ENCODE data around the gene SPAG9.

SPAG9 gene

GRCh38 chr17:51079049-51079448 is 41.6 kb downstream of the SPAG9 start:
- Mint-ChIP-seq H3K9me3 (no peaks in the 10 kb centered on the region), H3K4me1 (peaks cover 14% of the 10 kb centered on the region), H3K36me3 (peaks cover 52% of the 10 kb centered on the region), H3K4me3 (no peak overlapping the region), H3K27ac (no peak overlapping the region)
- DNase-seq (ENCODE audit: low spot score in 2 of 2) (no peak), ATAC-seq (no peak)

GRCh38 chr17:51078009-51078592 is 42.6 kb downstream of the SPAG9 start:
- H3K4me1 Mint-ChIP-seq, result peaks cover 14% of the 10 kb centered on the region
- DNase-seq (ENCODE audit: low spot score in 2 of 2) (no peak), ATAC-seq (no peak)
- H3K27ac Mint-ChIP-seq, result peak overlapping the region; percentile 29
- no peak overlapping the region for H3K4me3 Mint-ChIP-seq
- H3K36me3 Mint-ChIP-seq, result peaks cover 60% of the 10 kb centered on the region
- no peaks in the 10 kb centered on the region for H3K9me3 Mint-ChIP-seq

GRCh38 chr17:51076821-51077220 is 43.8 kb downstream of the SPAG9 start:
- DNase-seq (ENCODE audit: low spot score in 2 of 2), result no peak
- Mint-ChIP-seq H3K4me3 (no peak overlapping the region), H3K4me1 (peaks cover 4% of the 10 kb centered on the region), H3K27ac (no peak overlapping the region), H3K9me3 (no peaks in the 10 kb centered on the region), H3K36me3 (peaks cover 67% of the 10 kb centered on the region)
- ATAC-seq, result no peak

- no peak for DNase-seq (ENCODE audit: low spot score in 2 of 2)
These were observed 49.1 kb downstream of the SPAG9 start for GRCh38 chr17:51071556-51071955.

GRCh38 chr17:51065466-51065865 is 55.2 kb downstream of the SPAG9 start:
- Mint-ChIP-seq H3K9me3 (no peaks in the 10 kb centered on the region), H3K36me3 (peaks cover 26% of the 10 kb centered on the region), H3K27ac (no peak overlapping the region), H3K4me1 (peaks cover 18% of the 10 kb centered on the region), H3K4me3 (no peak overlapping the region)
- DNase-seq (ENCODE audit: low spot score in 2 of 2), result no peak
- no peak for ATAC-seq

More at GRCh38 chr17:51071556-51071955, 49.1 kb downstream of the SPAG9 start:
- H3K27ac Mint-ChIP-seq, result no peak overlapping the region
- ATAC-seq, result no peak
- no peaks in the 10 kb centered on the region for H3K9me3 Mint-ChIP-seq
- peaks cover 56% of the 10 kb centered on the region for H3K36me3 Mint-ChIP-seq
- no peak overlapping the region for H3K4me3 Mint-ChIP-seq
- peaks cover 18% of the 10 kb centered on the region for H3K4me1 Mint-ChIP-seq

GRCh38 chr17:51064061-51064735 is 56.5 kb downstream of the SPAG9 start:
- ATAC-seq (no peak), DNase-seq (ENCODE audit: low spot score in 2 of 2) (no peak)
- Mint-ChIP-seq H3K36me3 (peaks cover 17% of the 10 kb centered on the region), H3K4me1 (peaks cover 20% of the 10 kb centered on the region), H3K4me3 (no peak overlapping the region), H3K27ac (no peak overlapping the region), H3K9me3 (no peaks in the 10 kb centered on the region)

- no peaks in the 10 kb centered on the region for H3K9me3 Mint-ChIP-seq
- no peak for DNase-seq (ENCODE audit: low spot score in 2 of 2)
- peaks cover 14% of the 10 kb centered on the region for H3K36me3 Mint-ChIP-seq
- H3K27ac Mint-ChIP-seq, result peak overlapping the region; percentile 14
- H3K4me1 Mint-ChIP-seq, result peaks cover 23% of the 10 kb centered on the region
- no peak overlapping the region for H3K4me3 Mint-ChIP-seq
- ATAC-seq, result no peak
These were observed 60.3 kb downstream of the SPAG9 start for GRCh38 chr17:51060396-51060795.

- Mint-ChIP-seq H3K36me3 (peaks cover 20% of the 10 kb centered on the region), H3K9me3 (no peaks in the 10 kb centered on the region), H3K4me1 (peaks cover 23% of the 10 kb centered on the region), H3K4me3 (no peak overlapping the region), H3K27ac (peak overlapping the region; percentile 14)
- no peak for ATAC-seq
- DNase-seq (ENCODE audit: low spot score in 2 of 2), result no peak
These were observed 60.9 kb downstream of the SPAG9 start for GRCh38 chr17:51059781-51060180.

- ATAC-seq (no peak), DNase-seq (ENCODE audit: low spot score in 2 of 2) (no peak)
- Mint-ChIP-seq H3K27ac (no peak overlapping the region), H3K36me3 (peaks cover 25% of the 10 kb centered on the region), H3K9me3 (no peaks in the 10 kb centered on the region), H3K4me3 (no peak overlapping the region), H3K4me1 (peaks cover 23% of the 10 kb centered on the region)
These were observed 63.1 kb downstream of the SPAG9 start for GRCh38 chr17:51057534-51057933.

- peak overlapping the region; percentile 15 for H3K27ac Mint-ChIP-seq
These were observed 63.7 kb downstream of the SPAG9 start for GRCh38 chr17:51056813-51057510.

GRCh38 chr17:51054748-51055147 is 65.9 kb downstream of the SPAG9 start:
- H3K4me1 Mint-ChIP-seq, result peaks cover 24% of the 10 kb centered on the region
- H3K36me3 Mint-ChIP-seq, result peaks cover 32% of the 10 kb centered on the region

More at GRCh38 chr17:51056813-51057510, 63.7 kb downstream of the SPAG9 start:
- Mint-ChIP-seq H3K4me1 (peaks cover 23% of the 10 kb centered on the region), H3K4me3 (no peak overlapping the region), H3K36me3 (peaks cover 25% of the 10 kb centered on the region), H3K9me3 (no peaks in the 10 kb centered on the region)
- DNase-seq (ENCODE audit: low spot score in 2 of 2) (no peak), ATAC-seq (no peak)

GRCh38 chr17:51052235-51052634 is 68.4 kb downstream of the SPAG9 start:
- peaks cover 32% of the 10 kb centered on the region for H3K36me3 Mint-ChIP-seq
- ATAC-seq, result no peak
- no peak for DNase-seq (ENCODE audit: low spot score in 2 of 2)
- no peak overlapping the region for H3K27ac Mint-ChIP-seq
- no peaks in the 10 kb centered on the region for H3K9me3 Mint-ChIP-seq
- peaks cover 11% of the 10 kb centered on the region for H3K4me1 Mint-ChIP-seq
- H3K4me3 Mint-ChIP-seq, result no peak overlapping the region

More at GRCh38 chr17:51054748-51055147, 65.9 kb downstream of the SPAG9 start:
- H3K27ac Mint-ChIP-seq, result no peak overlapping the region
- ATAC-seq, result no peak
- DNase-seq (ENCODE audit: low spot score in 2 of 2), result no peak
- no peak overlapping the region for H3K4me3 Mint-ChIP-seq
- H3K9me3 Mint-ChIP-seq, result no peaks in the 10 kb centered on the region

- Mint-ChIP-seq H3K9me3 (no peaks in the 10 kb centered on the region), H3K4me3 (no peak overlapping the region), H3K4me1 (peaks cover 6% of the 10 kb centered on the region), H3K27ac (no peak overlapping the region), H3K36me3 (peaks cover 24% of the 10 kb centered on the region)
- ATAC-seq (peak; percentile 26), DNase-seq (ENCODE audit: low spot score in 2 of 2) (no peak)
These were observed 70.2 kb downstream of the SPAG9 start for GRCh38 chr17:51050291-51051033.

- no peak for DNase-seq (ENCODE audit: low spot score in 2 of 2)
These were observed 73.9 kb downstream of the SPAG9 start for GRCh38 chr17:51046514-51047384.

More at GRCh38 chr17:51046514-51047384, 73.9 kb downstream of the SPAG9 start:
- no peak overlapping the region for H3K27ac Mint-ChIP-seq
- no peak overlapping the region for H3K4me3 Mint-ChIP-seq
- no peak for ATAC-seq
- peaks cover 13% of the 10 kb centered on the region for H3K36me3 Mint-ChIP-seq
- H3K9me3 Mint-ChIP-seq, result no peaks in the 10 kb centered on the region
- peaks cover 6% of the 10 kb centered on the region for H3K4me1 Mint-ChIP-seq
